GM19193 (cell line): ENCODE data around the gene IDH3G.

Source experiments
- POLR2A ChIP-seq: IDR thresholded peaks from 4 replicates; pipeline ENCODE4 v1.6.1; 2011; ENCODE audit not compliant: insufficient read depth, insufficient read length; ENCODE audit errors: extremely low read depth

The IDH3G gene

DNA sequence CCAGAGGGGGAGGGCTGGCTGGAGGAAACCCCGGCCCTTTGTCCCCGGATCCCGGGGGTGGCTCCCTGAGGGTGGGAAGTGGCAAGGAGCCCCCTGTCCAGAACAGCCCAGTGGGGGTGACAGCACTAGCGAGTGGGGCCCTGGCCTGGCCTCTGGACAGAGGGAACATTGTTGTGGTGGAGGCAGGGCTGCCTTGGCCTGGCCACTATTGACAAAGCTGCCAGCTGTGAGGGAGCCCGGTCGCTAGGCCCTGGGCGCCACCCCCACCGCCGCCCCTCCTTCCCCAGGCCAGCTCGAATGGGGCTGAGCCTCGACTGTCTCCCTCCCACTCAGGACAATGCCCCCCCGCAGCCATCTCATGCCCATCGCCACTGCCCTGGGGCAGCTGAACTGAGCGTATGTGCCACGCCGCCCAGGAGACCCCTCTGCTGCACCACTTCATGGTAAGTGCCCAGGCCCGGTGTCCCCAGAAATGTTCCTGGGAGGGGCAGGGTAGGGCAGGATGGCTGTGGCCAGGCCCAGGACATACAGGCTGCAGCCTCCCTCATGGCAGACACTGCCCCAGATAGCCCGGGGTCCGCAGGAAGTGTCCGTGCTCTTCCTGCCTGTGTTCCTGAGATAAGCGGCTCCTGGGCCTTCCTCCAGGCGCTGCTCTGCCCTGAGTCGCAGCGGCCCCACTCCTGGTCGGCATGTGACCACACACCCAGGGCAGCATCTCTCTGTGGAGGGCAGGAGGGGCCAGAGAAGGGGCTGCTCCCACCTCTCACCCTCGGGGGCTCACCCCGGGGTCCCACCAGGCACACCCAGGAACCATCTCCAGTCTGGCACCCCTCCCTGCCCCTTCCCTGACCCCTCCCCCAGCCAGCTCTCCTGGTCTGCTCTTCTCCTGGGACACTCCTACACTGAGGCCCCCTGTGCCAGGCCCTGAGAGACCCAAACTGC is 28.8 kb downstream of the IDH3G start:
- TF ChIP-seq POLR2A = no peak

DNA sequence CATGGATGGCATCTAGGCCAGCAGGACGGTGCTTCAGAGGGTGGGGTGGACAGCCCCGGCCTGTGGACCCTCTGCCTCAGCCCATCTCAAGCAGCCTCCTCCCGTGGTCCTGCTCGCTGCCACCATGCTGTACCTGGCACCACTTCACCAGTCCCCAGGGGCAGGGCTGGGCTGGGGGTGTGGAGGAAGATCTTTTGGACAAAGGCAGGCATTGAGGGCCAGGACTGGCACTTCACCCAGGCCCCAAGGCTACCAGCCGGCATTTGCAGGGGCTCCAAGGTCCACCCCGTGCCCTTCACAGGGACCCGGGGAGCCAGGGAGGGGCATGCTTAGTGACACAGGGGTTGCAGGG is 29.4 kb downstream of the IDH3G start:
- TF ChIP-seq POLR2A = no peak

DNA sequence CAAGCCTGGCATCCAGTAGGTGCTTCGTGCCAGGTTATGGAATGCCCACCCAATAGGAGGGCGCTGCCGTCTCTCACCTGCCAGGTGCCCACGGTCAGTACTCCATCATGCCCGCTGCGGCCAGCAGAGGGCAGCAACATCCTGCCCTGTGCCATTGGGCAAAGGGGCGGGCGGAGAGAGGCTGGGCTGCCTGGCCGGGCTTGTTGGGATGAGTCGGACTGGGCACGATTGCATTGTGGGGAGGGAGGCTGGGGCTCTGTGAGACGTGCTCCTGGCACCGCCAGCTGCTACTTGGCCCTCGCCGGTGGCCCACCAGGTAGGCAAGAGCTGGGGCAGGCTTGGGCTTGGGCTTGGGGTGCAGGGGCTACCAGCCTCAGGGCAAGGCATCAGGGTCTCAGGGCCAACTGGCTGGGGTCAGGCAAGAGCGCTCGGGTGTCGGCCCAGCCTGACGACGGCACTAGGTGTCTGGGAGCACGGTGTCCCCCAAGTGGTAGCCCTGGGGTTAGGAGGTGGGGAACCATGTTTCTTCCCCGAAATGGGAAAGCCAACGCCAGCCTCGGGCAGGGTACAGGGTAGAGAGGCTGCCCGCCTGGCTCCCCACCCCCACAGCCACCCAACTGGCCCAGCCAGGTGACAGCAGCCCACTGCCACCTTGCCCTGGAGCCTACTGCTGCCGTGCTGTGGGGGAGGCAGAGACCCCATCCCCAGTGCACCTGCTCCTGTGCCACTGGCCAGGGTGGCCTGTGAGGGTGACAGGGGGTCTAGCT is 30.0 kb downstream of the IDH3G start, which contains the start of gene PLXNB3:
Gene PLXNB3 (plus strand): TSS at position 261 of the 767 bp plus-strand sequence. CDS start 1,287 bp downstream, outside the sequence.
- no peak for TF ChIP-seq POLR2A

DNA sequence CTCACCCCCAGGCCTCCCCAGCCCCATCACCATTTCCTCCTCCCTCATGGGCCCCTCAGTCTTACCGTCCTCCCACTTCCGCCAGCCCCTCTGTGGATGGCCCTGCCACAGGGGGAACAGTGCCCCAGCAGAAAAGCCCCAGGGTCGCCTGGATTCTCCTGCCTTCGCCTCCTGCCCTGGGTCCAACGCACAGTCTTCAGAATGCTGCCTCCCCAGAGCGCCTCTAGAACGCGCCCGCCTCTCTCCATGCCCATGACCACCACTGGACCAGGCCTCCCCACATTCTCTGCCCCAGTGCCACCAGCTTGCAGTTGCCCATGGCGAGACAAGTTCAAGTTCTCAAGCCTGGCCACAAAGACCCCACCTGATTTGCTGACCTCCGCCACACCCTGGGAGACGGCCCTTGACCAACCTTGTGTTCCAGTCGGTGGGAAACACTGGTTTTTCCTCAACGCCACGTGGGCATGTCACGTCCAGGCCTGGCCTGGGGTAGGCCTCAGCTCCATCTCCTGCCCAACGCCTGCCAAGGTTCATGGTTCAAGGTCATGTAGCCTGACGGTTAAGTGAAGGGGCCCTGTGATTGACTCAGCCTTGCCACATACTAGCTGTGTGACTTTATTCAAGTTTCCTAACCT is 30.8 kb downstream of the IDH3G start:
- TF ChIP-seq POLR2A = no peak

DNA sequence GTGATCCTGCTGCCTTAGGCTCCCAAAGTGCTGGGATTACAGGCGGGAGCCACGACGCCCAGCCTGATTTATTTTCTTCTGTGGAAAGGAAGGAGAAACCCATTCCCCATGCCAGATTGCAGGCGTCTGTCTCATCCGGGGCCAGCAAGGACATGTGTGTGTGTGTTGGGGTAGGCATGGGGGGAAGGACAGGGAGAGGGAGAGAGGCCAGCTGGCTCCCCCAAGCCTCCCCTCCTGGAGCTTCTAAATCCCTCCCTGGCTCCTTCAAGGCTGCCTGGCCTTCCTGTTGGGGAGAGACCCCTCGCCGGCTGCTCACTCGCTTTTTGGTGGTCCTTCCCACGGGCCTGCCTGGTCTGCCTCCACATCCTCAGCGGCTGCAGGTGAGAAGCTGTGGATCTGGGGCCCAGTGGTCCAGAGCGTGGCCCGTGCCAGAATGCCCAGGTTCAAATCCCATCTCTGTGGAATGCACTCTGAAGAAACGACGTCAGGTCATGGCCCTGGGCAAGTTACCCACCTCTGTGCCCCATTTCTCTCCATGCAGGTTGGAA is 31.5 kb downstream of the IDH3G start:
- no peak for TF ChIP-seq POLR2A

DNA sequence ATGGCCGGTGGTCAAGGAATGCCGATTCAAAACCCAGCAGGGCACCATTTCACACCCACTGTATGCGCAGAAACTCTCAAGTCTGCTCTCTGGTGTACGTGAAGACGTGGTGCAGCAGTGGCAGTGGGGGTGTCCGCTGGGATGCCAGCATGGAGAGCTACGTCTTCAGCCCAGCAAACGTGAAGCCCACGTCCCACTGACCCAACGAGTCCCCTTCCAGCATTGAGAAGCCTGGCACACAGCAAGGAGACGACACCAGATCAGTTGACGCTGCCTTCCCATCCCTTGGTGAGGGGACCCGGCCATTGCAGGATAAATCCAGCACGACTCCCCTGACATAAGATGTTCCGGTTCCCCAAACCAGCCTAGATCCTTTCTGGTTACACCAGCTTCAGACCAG is 32.3 kb downstream of the IDH3G start:
- TF ChIP-seq POLR2A = no peak

DNA sequence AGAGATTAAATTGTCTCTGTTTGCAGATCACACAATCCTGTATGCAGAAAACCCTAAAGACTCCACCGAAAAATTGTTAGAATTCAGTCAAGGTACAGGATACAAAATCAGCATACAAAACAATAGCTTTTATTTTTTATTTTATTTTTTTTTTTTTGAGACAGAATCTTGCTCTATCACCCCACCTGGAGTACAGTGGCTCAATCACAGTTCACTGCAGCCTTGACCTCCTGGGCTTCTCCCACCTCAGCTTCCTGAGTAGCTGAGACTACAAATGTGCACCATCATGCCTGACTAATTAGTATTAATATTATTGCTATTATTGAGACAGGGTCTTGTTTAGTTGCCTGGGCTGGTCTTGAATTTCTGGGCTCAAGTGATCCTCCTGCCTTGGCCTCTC is 39.0 kb downstream of the IDH3G start:
- no peak for TF ChIP-seq POLR2A

DNA sequence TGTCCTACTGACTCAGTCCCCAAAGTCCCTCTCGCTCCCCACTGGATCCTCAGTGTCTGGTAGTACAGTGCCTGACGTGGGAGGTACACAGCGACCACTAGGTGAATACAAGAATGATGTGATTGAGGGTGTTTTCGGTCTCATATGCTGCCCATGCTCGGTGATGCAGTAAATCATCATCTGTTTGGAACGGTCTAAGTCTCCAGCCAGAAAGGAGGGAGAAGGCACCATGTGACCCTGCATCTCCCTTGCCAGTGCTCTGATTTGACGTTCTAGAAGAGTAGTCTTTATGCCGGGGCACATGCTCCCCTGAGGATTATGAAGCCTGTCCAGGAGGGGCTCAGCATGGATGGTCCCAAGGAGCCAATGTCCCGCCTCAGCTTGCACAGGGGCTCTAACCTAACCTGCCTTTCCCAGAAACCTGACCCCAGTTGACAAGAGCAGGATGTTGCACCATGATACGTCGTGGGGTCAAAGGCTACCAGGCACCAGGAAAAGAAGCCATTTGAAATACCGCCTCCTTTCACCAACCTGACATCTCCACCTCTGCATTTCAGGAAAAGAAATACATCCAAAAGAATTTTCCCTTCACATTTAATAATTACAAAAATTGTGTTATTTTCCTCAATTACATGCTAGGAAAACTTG is 43.9 kb downstream of the IDH3G start:
- no peak for TF ChIP-seq POLR2A

DNA sequence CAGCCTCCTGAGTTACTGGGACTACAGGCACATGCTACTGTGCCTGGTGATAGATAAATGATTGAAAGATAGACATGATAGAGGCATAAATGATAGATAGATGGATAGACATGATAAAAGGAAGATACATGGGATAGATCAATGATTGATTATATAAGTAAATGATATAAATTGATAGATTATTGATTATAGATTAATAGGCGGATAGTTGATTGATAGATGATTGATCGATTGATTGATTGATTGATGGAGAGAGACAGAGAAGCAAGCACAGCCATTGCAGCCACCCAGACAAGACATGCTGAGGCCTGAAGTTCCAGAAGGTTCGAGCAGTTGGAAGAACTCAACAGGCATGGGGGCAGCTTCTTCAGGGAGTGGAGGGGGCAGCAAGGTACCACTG is 47.8 kb downstream of the IDH3G start:
- no peak for TF ChIP-seq POLR2A

DNA sequence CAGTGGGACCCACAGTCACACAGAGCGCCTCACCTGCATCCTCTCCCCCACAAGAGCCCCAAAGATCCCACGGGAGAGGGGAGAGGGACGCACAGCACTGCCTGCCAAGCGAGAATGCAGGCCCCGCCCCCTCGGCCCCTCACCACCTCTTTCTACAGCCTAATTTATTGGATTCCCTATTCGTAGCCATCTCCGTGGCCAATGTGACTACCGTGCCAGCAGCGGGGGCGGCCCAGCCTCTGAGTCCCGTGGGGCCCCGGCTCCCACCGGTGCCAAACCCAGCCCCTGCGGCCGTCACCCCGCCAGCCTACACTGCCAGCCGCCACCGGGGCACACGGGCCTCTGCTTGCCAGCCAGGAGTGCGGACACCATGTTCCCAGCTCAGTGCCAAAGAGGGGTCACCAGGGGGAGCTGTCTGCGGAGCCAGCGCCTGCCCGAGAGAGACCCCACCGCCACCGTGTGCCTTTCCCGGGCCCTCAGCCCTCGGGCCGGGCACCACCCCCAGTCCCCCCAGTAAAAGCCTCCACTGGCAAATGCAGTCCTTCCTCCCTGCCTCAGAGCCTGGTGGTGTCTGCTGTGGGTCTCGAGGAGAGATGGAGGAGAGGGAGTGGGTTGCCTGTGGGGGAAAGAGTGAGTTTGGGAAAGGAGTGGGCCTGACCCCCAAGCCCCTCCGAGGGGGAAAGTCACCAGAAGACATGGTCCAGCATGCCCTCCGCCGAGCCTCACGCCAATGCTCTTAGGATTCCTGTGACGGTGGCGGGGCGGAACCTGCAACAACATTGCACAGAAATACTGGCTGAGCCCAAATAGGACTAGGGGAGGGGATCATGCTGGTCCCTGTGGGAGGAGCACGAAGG is 49.7 kb downstream of the IDH3G start:
- no peak for TF ChIP-seq POLR2A

DNA sequence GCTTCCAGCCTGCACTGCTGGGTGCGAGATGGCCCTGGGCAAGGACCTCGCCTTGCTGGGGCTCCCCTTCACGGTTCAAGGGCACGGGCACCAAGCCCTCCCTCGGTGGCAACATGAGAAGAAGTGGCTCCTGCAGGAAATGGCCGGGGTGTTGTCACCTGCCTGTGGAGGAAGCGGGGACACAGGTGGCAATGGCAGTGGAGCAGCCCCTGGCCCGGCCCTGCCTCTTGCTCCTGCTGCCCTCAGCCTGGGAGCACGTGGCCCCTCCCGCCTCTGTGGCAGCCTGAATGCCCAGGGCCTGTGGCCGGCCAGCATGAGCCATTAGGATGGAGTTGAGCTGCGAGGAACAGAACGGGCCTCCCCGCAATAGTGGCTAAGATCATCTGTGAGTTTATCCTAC is 52.7 kb downstream of the IDH3G start:
- no peak for TF ChIP-seq POLR2A

DNA sequence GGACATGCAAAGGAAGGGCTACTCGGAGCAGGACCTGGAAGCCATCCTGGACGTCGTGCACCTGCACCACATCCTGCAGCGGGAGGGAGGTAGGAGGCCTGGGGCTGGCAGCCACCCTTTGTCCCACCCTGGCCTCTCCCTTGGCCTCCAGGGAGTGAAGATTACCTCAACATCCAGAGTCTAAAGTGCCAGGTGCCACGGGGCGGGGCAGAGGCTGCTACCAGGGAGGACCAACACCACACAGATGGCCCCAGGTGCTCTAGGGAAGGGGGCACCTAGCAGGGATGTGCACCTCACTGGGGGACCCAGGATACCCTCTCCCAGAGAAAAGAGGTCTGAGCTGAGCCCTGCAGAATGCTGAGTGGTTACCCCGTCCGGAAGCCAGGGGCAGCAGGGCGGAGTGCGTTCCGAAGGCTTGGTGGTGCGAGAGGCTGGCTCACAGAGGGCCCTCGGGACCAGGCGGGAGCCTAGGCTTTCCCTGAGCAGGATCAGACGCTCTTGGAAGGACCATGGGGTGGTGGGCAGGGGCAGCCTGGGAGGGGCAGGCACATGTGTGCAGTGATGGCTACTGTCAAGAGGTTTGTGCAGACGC is 53.4 kb downstream of the IDH3G start:
- no peak for TF ChIP-seq POLR2A

DNA sequence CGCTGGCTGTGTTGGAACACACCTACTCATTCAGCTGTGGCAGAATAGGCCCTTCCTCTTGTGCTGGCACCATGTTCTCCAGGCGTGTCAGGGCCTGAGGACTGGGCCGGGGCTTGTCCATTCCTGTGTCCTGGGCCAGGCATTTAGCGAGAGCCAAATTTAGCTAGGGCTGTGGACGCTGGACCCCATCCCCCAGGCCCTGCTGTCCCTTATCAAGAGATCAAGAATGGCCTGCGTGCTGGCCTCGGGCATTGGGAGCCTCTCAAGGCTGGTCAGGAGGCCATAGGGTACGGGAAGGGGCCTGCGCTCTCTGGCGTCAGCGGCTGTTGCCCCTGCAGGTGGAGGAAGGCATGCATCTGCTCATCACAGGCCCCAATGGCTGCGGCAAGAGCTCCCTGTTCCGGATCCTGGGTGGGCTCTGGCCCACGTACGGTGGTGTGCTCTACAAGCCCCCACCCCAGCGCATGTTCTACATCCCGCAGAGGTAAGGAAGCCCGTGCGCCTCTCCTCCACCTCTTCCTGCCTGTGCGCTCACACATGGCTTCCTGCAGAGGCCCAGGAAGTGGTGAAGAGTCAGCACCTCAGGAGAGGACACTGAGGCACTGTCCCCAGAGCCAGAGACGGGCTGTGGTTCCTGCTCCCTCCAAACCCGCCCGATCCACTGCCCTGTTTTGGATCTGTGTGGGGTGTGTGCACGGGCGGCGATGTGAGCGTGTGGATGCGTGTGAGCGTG is 54.3 kb downstream of the IDH3G start:
- TF ChIP-seq POLR2A = no peak
